ENCODE measurements around the gene USP22. TPM values are rescaled to one million over a fixed set of nuclear protein-coding genes. Genes with fewer than 3 reads are reported as not detected.
"Not testable (repeated sequence)": the region's sequence is repeated elsewhere in the genome, so short reads cannot be mapped to it uniquely, and the experiment has no call there.

Gene USP22
- 250 and 300 TPM in 2 replicates for total RNA-seq (2014; rRNA removed; shearing (Covaris generic))

GRCh38 chr17:21042458-21043295 lies at the start of gene USP22:
Gene USP22 (minus strand): TSS chr17:21043011. CDS start chr17:21042835, 176 bp downstream.
- in situ Hi-C loops (cut with HindIII; ENCODE audit: low sequenced_read_pairs): no loop called here
- DNase-seq (ENCODE audit: low spot score): no peak

- in situ Hi-C loops (cut with HindIII; ENCODE audit: low sequenced_read_pairs): no loop called here
- no peak for DNase-seq (ENCODE audit: low spot score)
Observed at GRCh38 chr17:21090902-21091618, 48.2 kb upstream of the USP22 start.

- in situ Hi-C loops (cut with HindIII; ENCODE audit: low sequenced_read_pairs): no loop called here
Observed at GRCh38 chr17:21089933-21090901, 47.4 kb upstream of the USP22 start.

GRCh38 chr17:21089145-21089544 lies 46.3 kb upstream of the USP22 start:
- in situ Hi-C loops (cut with HindIII; ENCODE audit: low sequenced_read_pairs): no loop called here
- no peak for DNase-seq (ENCODE audit: low spot score)

More at GRCh38 chr17:21089933-21090901, 47.4 kb upstream of the USP22 start:
- no peak for DNase-seq (ENCODE audit: low spot score)

- DNase-seq (ENCODE audit: low spot score): no peak
- in situ Hi-C loops (cut with HindIII; ENCODE audit: low sequenced_read_pairs): no loop called here
Observed at GRCh38 chr17:21085707-21086106, 42.9 kb upstream of the USP22 start.

- DNase-seq (ENCODE audit: low spot score); in situ Hi-C loops (cut with HindIII; ENCODE audit: low sequenced_read_pairs): not testable (repeated sequence)
Observed at GRCh38 chr17:21085280-21085679, 42.5 kb upstream of the USP22 start.

- DNase-seq (ENCODE audit: low spot score): no peak
Observed at GRCh38 chr17:21082001-21082436, 39.2 kb upstream of the USP22 start.

GRCh38 chr17:21079196-21079595 lies 36.4 kb upstream of the USP22 start:
- DNase-seq (ENCODE audit: low spot score): peak; percentile 62
- in situ Hi-C loops (cut with HindIII; ENCODE audit: low sequenced_read_pairs): no loop called here

More at GRCh38 chr17:21082001-21082436, 39.2 kb upstream of the USP22 start:
- in situ Hi-C loops (cut with HindIII; ENCODE audit: low sequenced_read_pairs): no loop called here

GRCh38 chr17:21078016-21078780 lies 35.4 kb upstream of the USP22 start:
- peak; percentile 75 for DNase-seq (ENCODE audit: low spot score)
- in situ Hi-C loops (cut with HindIII; ENCODE audit: low sequenced_read_pairs): no loop called here

GRCh38 chr17:21077281-21077680 lies 34.5 kb upstream of the USP22 start:
- in situ Hi-C loops (cut with HindIII; ENCODE audit: low sequenced_read_pairs): no loop called here
- DNase-seq (ENCODE audit: low spot score): no peak

GRCh38 chr17:21076242-21076641 lies 33.4 kb upstream of the USP22 start:
- in situ Hi-C loops (cut with HindIII; ENCODE audit: low sequenced_read_pairs): no loop called here
- DNase-seq (ENCODE audit: low spot score): no peak

GRCh38 chr17:21075739-21076085 lies 32.9 kb upstream of the USP22 start:
- no peak for DNase-seq (ENCODE audit: low spot score)
- in situ Hi-C loops (cut with HindIII; ENCODE audit: low sequenced_read_pairs): no loop called here

GRCh38 chr17:21072745-21073197 lies 30.0 kb upstream of the USP22 start:
- in situ Hi-C loops (cut with HindIII; ENCODE audit: low sequenced_read_pairs): no loop called here
- DNase-seq (ENCODE audit: low spot score): peak; percentile 88

- in situ Hi-C loops (cut with HindIII; ENCODE audit: low sequenced_read_pairs): no loop called here
- DNase-seq (ENCODE audit: low spot score): no peak
Observed at GRCh38 chr17:21066394-21066793, 23.6 kb upstream of the USP22 start.

GRCh38 chr17:21061971-21062526 lies 19.2 kb upstream of the USP22 start:
- in situ Hi-C loops (cut with HindIII; ENCODE audit: low sequenced_read_pairs): no loop called here
- no peak for DNase-seq (ENCODE audit: low spot score)

- no peak for DNase-seq (ENCODE audit: low spot score)
- in situ Hi-C loops (cut with HindIII; ENCODE audit: low sequenced_read_pairs): no loop called here
Observed at GRCh38 chr17:21061158-21061835, 18.5 kb upstream of the USP22 start.

- no peak for DNase-seq (ENCODE audit: low spot score)
- in situ Hi-C loops (cut with HindIII; ENCODE audit: low sequenced_read_pairs): no loop called here
Observed at GRCh38 chr17:21059761-21060160, 16.9 kb upstream of the USP22 start.
